Kidney epithelial cell (primary cell): Measurements from ENCODE around the gene IL1F10. TPM values are rescaled to one million over a fixed set of nuclear protein-coding genes. Genes with fewer than 3 reads are reported as not detected.

ENCODE experiments used
- DNase-seq: peaks from one replicate; pipeline ENCODE4 v3.0.0-alpha.2; 2010; ENCODE audit warnings: low read depth
- H3K27me3 ChIP-seq: 2 replicates; pipeline ENCODE4 v1.6.0; 2011; ENCODE audit warnings: low read length; ENCODE audit not compliant: control insufficient read depth, insufficient read depth
- H3K36me3 ChIP-seq: 2 replicates; pipeline ENCODE4 v1.5.1; 2011; ENCODE audit warnings: low read length; ENCODE audit not compliant: control insufficient read depth, insufficient read depth
- H3K4me3 ChIP-seq: 2 replicates; pipeline ENCODE4 v1.5.1; 2011; ENCODE audit warnings: low read depth, mild to moderate bottlenecking, control low read depth, low read length
- CTCF ChIP-seq: IDR thresholded peaks from 2 replicates; pipeline ENCODE4 v1.5.1; 2011; ENCODE audit warnings: mild to moderate bottlenecking, moderate library complexity, low read length, control low read depth, inconsistent platforms; ENCODE audit not compliant: insufficient read depth, poor library complexity, severe bottlenecking
- total RNA-seq: library from RNA; depleted of rRNA; stranded (reverse); fragments of >200 nt; gene quantifications from 2 replicates; pipeline ENCODE4 v1.2.3, GENCODE V29; 2015

Gene IL1F10
- total RNA-seq, 1 donor from 2014 or later: not detected

GRCh38 chr2:113053666-113054065, 14.1 kb upstream of the IL1F10 start:
- no peaks in the 10 kb centered on the region for H3K27me3 ChIP-seq
- TF ChIP-seq CTCF: no peak
- H3K36me3 ChIP-seq: no peaks in the 10 kb centered on the region
- H3K4me3 ChIP-seq: no peak overlapping the region
- DNase-seq: no peak

- H3K36me3 ChIP-seq: no peaks in the 10 kb centered on the region
- no peak for DNase-seq
- H3K27me3 ChIP-seq: no peaks in the 10 kb centered on the region
- no peak for TF ChIP-seq CTCF
- H3K4me3 ChIP-seq: no peak overlapping the region
These were observed 13.7 kb upstream of the IL1F10 start for GRCh38 chr2:113054066-113054465.

DNA sequence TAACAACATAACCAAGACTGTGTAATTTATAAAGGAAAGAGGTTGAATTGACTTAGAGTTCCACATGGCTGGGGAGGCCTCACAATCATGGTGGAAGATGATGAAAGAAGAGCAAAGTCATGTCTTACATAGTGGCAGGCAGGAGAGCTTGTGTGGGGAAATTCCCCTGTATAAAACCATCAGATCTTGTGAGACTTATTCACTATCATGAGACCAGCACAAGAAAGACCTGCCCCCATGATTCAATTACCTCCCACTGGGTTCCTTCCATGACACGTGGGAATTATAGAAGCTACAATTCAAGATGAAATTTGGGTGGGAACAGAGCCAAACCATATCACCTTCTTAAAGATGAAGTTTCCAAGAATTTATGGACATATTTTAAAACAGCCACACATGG, 11.2 kb upstream of the IL1F10 start:
- Histone ChIP-seq H3K27me3 (no peaks in the 10 kb centered on the region), H3K4me3 (no peak overlapping the region), H3K36me3 (no peaks in the 10 kb centered on the region)
- TF ChIP-seq CTCF: no peak
- no peak for DNase-seq

GRCh38 chr2:113057117-113057516, 10.7 kb upstream of the IL1F10 start:
- peaks cover 3% of the 10 kb centered on the region for H3K27me3 ChIP-seq
- no peak for DNase-seq
- H3K4me3 ChIP-seq: no peak overlapping the region
- no peaks in the 10 kb centered on the region for H3K36me3 ChIP-seq
- TF ChIP-seq CTCF: no peak

DNA sequence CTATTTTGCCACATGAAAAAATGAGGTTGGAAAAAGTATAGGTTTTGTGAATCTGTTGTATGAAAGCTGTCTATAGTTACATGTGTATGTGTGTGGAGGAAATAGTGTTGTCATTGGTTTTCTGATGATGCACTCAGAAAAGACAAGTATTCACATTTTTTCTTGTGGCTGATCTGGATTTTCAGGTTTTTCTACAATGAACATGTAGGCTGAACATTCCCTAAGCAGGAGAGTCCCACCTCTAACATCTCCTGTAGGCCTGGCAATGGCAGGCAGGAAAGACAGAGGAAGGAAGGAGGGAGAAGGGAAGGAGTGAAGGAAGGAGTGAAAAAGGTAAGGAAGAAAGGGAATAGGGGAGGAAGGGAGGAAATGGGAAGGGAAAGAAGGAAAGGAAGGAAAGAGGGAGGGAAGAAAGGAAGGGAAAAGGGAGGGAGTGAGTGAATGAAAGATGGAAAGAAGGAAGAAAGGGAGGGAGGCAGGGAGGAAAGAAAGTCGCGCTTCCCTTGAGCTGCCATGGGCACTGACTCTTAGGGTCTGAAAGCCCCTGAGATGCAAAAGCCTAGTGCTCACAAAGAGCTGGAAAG, 9.3 kb upstream of the IL1F10 start:
- no peak for DNase-seq
- no peak for TF ChIP-seq CTCF
- Histone ChIP-seq H3K4me3 (no peak overlapping the region), H3K27me3 (peaks cover 4% of the 10 kb centered on the region), H3K36me3 (no peaks in the 10 kb centered on the region)
